GM12865 (cell line): ENCODE measurements around the gene PTPRN2.

Experiments used
- DNase-seq: peaks from one replicate; pipeline ENCODE4 v3.0.0; 2010; ENCODE audit warnings: low read depth
- H3K4me3 ChIP-seq: 2 replicates; pipeline ENCODE4 v1.5.1; 2011; ENCODE audit warnings: mild to moderate bottlenecking, low read depth, low read length, control low read depth
- TF ChIP-seq, protein P1 (sequence below): IDR thresholded peaks from 2 replicates; pipeline ENCODE4 v1.5.1; 2011; ENCODE audit warnings: low read length, control low read depth, low read depth, inconsistent platforms; ENCODE audit not compliant: insufficient read depth; ENCODE audit errors: missing control alignments

PTPRN2 gene

DNA sequence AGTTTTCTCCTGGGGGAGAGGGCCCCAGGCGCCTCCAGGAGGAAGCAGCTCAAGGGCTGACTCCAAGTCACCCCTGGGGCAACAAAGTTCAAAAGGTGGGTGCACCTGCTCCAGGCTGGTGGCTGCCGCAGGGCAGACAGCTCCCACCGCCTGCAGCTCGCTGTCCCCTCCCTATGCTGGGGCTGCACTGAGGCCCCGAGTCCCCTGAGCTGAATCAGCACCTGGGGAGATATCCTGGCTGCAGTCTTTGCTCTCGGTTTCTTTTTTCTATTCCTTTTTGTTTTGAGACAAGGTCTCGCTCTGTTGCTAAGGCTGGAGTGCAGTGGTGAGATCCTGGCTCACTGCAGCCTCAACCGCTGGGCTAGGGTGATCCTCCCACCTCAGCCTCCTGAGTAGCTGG is 1067.4 kb downstream of the PTPRN2 start:
- peak; percentile 86 for DNase-seq
- no peak overlapping the region for H3K4me3 ChIP-seq
- TF ChIP-seq, protein P1, sequence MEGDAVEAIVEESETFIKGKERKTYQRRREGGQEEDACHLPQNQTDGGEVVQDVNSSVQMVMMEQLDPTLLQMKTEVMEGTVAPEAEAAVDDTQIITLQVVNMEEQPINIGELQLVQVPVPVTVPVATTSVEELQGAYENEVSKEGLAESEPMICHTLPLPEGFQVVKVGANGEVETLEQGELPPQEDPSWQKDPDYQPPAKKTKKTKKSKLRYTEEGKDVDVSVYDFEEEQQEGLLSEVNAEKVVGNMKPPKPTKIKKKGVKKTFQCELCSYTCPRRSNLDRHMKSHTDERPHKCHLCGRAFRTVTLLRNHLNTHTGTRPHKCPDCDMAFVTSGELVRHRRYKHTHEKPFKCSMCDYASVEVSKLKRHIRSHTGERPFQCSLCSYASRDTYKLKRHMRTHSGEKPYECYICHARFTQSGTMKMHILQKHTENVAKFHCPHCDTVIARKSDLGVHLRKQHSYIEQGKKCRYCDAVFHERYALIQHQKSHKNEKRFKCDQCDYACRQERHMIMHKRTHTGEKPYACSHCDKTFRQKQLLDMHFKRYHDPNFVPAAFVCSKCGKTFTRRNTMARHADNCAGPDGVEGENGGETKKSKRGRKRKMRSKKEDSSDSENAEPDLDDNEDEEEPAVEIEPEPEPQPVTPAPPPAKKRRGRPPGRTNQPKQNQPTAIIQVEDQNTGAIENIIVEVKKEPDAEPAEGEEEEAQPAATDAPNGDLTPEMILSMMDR, result no peak

DNA sequence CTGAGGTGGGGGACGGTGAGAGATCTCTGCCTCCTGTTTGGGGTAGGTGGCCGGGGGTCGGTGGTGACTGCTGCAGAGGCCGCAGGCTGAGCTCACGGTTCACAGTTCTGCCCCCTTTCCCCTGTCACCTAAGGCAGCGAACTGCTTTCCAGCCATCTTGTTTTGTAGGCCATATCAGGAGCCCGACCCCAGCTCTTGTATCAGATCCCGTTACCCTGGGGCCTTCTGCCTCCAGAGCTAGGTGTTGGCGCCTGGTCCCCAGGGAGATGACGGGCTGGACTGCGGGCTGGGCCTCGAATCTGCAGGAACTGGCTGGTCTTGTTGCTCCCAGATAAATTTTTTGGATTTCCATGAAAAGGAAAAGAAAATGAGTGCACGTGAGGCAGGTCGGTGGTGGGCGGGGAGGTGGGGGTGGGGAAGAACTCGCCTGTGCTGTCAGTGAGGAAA is 1067.8 kb downstream of the PTPRN2 start:
- peak; percentile 27 for DNase-seq
- no peak overlapping the region for H3K4me3 ChIP-seq
- TF ChIP-seq, protein P1, result no peak

DNA sequence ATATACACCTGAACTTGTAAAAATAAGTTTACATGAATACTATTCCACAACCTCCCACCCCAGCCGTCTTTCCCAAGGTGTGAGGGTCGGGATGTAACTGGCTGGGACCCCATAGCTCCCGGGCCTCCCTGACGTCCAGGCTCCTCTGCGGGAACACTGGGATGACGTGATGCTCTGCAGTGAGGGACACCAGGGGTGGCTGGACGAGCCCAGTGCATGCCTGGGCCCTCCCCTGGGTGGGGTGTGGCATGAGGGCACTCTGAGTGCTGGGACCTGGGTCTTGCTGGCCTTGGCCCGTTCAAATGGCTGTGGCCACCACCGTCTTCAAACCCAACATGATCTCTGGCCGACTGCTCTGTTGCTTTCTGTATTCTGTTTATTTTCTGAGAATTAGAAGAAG is 1068.4 kb downstream of the PTPRN2 start:
- TF ChIP-seq, protein P1, result no peak
- no peak overlapping the region for H3K4me3 ChIP-seq
- DNase-seq, result no peak

GRCh38 chr7:157518514-157519175 is 1069.0 kb downstream of the PTPRN2 start:
- no peak overlapping the region for H3K4me3 ChIP-seq
- no peak for DNase-seq
- TF ChIP-seq, protein P1, result no peak

- no peak for DNase-seq
- no peak overlapping the region for H3K4me3 ChIP-seq
- TF ChIP-seq, protein P1, result no peak
These were observed 1069.7 kb downstream of the PTPRN2 start for GRCh38 chr7:157517782-157518513.

DNA sequence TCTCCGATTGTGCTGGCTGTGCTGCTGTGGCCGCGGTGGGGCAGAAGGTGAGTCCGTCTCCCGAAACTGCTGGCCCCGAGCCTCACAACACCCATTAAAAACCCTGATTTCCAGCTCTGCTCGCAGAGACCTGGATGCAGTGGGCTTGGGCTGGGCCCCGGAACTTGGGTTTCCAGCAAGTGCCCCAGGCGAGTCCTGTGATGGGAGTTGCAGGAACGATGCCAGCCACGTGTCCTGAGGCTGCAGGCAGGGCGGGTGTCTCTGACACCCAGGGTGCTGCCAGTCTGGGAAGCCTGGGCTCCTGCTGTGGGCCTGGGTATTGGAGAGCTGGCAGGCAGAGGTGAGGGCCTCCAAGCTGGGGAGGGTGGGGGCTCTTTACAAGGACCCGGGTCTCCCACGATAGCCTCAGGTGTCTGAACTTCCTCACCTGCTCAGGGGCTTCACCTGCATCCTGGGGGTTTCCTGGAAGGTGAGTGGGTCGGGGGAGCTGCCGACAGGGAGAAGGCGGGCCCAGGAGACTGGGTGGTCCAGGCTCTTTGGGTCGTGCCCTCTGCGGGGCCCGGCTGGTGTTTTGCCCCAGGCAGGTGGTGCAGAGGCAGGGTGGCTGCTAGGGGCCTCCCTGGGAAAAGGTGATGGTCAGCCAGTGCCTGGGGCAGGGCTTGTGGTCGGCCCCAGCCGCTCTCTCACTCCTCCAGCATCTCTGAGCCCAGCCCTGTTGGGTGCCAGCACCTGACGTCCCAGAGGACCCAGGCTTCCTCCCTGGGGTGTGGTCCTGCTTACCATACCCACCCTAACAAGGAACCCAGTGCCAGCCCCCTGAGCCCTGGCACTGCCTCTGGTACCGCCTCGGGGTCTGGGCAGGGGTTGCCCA is 1070.5 kb downstream of the PTPRN2 start:
- H3K4me3 ChIP-seq, result no peak overlapping the region
- TF ChIP-seq, protein P1, result no peak
- DNase-seq, result no peak
